Choroid plexus epithelial cell (primary cell): Measurements from ENCODE around the gene RSF1.
A peak's percentile ranks its signal among the peaks of the same experiment; 100 is the strongest.

Experiments used
- DNase-seq: peaks from one replicate; pipeline ENCODE4 v3.0.0-alpha.2; 2010; ENCODE audit warnings: low read depth
- H3K4me3 ChIP-seq: 2 replicates; pipeline ENCODE4 v1.5.1; 2011; ENCODE audit warnings: low read depth, mild to moderate bottlenecking, control low read depth, low read length, moderate library complexity
- TF ChIP-seq, protein P1 (sequence below): conservative IDR thresholded peaks from 2 replicates; pipeline ENCODE4 v1.5.1; 2011; ENCODE audit warnings: low read depth, mild to moderate bottlenecking, control low read depth, inconsistent platforms, low read length, moderate library complexity

The RSF1 gene

GRCh38 chr11:77819411-77819920 lies 1.1 kb downstream of the RSF1 start:
- peak overlapping the region; percentile 89 for H3K4me3 ChIP-seq
- TF ChIP-seq, protein P1, sequence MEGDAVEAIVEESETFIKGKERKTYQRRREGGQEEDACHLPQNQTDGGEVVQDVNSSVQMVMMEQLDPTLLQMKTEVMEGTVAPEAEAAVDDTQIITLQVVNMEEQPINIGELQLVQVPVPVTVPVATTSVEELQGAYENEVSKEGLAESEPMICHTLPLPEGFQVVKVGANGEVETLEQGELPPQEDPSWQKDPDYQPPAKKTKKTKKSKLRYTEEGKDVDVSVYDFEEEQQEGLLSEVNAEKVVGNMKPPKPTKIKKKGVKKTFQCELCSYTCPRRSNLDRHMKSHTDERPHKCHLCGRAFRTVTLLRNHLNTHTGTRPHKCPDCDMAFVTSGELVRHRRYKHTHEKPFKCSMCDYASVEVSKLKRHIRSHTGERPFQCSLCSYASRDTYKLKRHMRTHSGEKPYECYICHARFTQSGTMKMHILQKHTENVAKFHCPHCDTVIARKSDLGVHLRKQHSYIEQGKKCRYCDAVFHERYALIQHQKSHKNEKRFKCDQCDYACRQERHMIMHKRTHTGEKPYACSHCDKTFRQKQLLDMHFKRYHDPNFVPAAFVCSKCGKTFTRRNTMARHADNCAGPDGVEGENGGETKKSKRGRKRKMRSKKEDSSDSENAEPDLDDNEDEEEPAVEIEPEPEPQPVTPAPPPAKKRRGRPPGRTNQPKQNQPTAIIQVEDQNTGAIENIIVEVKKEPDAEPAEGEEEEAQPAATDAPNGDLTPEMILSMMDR: peak; percentile 29
- peak; percentile 96 for DNase-seq

- TF ChIP-seq, protein P1: no peak
- DNase-seq: no peak
- H3K4me3 ChIP-seq: no peak overlapping the region
Measured at GRCh38 chr11:77815459-77815858, 5.1 kb downstream of the RSF1 start.

- no peak for DNase-seq
- H3K4me3 ChIP-seq: no peak overlapping the region
- TF ChIP-seq, protein P1: no peak
Measured at GRCh38 chr11:77814848-77815247, 5.7 kb downstream of the RSF1 start.

- no peak for DNase-seq
- TF ChIP-seq, protein P1: no peak
- no peak overlapping the region for H3K4me3 ChIP-seq
Measured at GRCh38 chr11:77813256-77813655, 7.3 kb downstream of the RSF1 start.

DNA sequence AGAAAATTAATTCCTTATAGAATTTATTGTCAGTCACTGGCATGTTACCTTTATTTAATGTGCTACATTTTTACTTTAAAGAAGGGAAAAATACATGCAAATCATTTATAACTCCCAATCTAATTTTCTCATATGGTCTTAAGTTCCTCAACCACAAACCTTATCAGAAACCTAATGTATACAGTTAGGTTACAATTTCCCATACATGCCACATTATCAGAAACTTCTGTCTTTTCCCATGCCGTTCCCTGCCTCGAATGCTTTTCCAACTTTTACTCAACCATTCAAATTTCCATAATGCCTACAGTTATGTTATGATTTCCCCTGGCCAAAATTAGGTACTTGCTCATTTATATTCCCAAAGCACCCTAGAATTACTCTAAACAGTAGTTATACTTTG lies 13.5 kb downstream of the RSF1 start:
- no peak for DNase-seq
- TF ChIP-seq, protein P1: no peak
- no peak overlapping the region for H3K4me3 ChIP-seq

DNA sequence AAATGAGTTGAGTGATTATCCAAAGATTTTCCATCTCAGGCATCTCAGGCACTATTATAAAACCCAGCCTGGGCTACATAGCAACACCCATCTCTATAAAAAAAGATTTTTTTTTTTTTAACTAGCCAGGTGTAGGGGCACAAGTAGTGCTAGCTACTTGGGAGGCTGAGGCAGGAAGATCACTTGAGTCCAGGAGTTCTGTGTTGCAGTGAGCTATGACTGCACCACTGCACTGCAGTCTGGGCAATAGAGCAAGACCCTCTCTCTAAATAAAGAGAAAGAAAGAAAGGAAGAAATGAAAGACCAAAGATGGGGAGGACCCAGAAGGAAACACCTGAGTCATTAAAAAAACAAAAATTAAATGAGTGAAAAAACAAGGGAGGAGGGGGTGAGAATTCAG lies 14.1 kb downstream of the RSF1 start:
- DNase-seq: no peak
- no peak overlapping the region for H3K4me3 ChIP-seq
- TF ChIP-seq, protein P1: no peak

GRCh38 chr11:77801477-77801876 lies 19.0 kb downstream of the RSF1 start:
- DNase-seq: no peak
- TF ChIP-seq, protein P1: no peak
- H3K4me3 ChIP-seq: no peak overlapping the region
